Measurements from ENCODE around the gene HIP1.
"Not testable (repeated sequence)": the region's sequence is repeated elsewhere in the genome, so short reads cannot be mapped to it uniquely, and the experiment has no call there.

The HIP1 gene

GRCh38 chr7:75738604-75738974 lies at the start of gene HIP1:
Gene HIP1 (minus strand): TSS chr7:75738941. CDS start chr7:75738920, 21 bp downstream.
- CTCF ChIA-PET = interaction anchor here (2.9 kb wide), 1 partner anchor 23 kb away, joined by 13 read pairs; no protein-coding TSS in a partner anchor
- no peak for DNase-seq (ENCODE audit: extremely low spot score)
- POLR2A ChIA-PET = no interaction called here
- TF ChIP-seq CTCF (IDR thresholded peaks at IDR 0.05; ENCODE audit: control extremely low read depth, extremely low read depth, low read depth, missing control alignments) = no peak

GRCh38 chr7:75788154-75788847 lies 49.6 kb upstream of the HIP1 start:
- CTCF ChIA-PET; DNase-seq (ENCODE audit: extremely low spot score); POLR2A ChIA-PET: not testable (repeated sequence)

- POLR2A ChIA-PET; DNase-seq (ENCODE audit: extremely low spot score): not testable (repeated sequence)
- CTCF ChIA-PET = interaction anchor here (1.0 to 2.4 kb wide), 2 partner anchors 9 to 237 kb away, joined by 3 to 5 read pairs; no protein-coding TSS in a partner anchor
Measured at GRCh38 chr7:75783058-75783457, 44.3 kb upstream of the HIP1 start.

GRCh38 chr7:75780647-75781273 lies 42.0 kb upstream of the HIP1 start:
- CTCF ChIA-PET; POLR2A ChIA-PET; DNase-seq (ENCODE audit: extremely low spot score): not testable (repeated sequence)

- CTCF ChIA-PET; POLR2A ChIA-PET; DNase-seq (ENCODE audit: extremely low spot score): not testable (repeated sequence)
Measured at GRCh38 chr7:75779516-75779915, 40.8 kb upstream of the HIP1 start.

GRCh38 chr7:75779035-75779434 lies 40.3 kb upstream of the HIP1 start:
- CTCF ChIA-PET; DNase-seq (ENCODE audit: extremely low spot score): not testable (repeated sequence)
- POLR2A ChIA-PET = interaction anchor here (0.6 kb wide), 1 partner anchor 118 kb away, joined by 6 read pairs; no protein-coding TSS in a partner anchor

- DNase-seq (ENCODE audit: extremely low spot score) = no peak
- no peak for TF ChIP-seq CTCF (IDR thresholded peaks at IDR 0.05; ENCODE audit: control extremely low read depth, extremely low read depth, low read depth, missing control alignments)
- CTCF ChIA-PET = interaction anchor here (1.1 kb wide), 1 partner anchor 30 kb away, joined by 3 read pairs; no protein-coding TSS in a partner anchor
- POLR2A ChIA-PET = interaction anchor here (0.6 kb wide), 1 partner anchor 252 kb away, joined by 6 read pairs; no protein-coding TSS in a partner anchor
Measured at GRCh38 chr7:75776295-75776971, 37.7 kb upstream of the HIP1 start.

- POLR2A ChIA-PET; DNase-seq (ENCODE audit: extremely low spot score): not testable (repeated sequence)
- CTCF ChIA-PET = interaction anchor here (4.9 kb wide), 1 partner anchor 12 kb away, joined by 29 read pairs; no protein-coding TSS in a partner anchor
Measured at GRCh38 chr7:75773958-75774357, 35.2 kb upstream of the HIP1 start.

- TF ChIP-seq CTCF (IDR thresholded peaks at IDR 0.05; ENCODE audit: control extremely low read depth, extremely low read depth, low read depth, missing control alignments) = no peak
- POLR2A ChIA-PET = interaction anchor here (0.7 kb wide), 1 partner anchor 300 kb away, joined by 3 read pairs; no protein-coding TSS in a partner anchor
- CTCF ChIA-PET = interaction anchor here (4.9 kb wide), 1 partner anchor 11 kb away, joined by 29 read pairs; no protein-coding TSS in a partner anchor
- DNase-seq (ENCODE audit: extremely low spot score) = no peak
Measured at GRCh38 chr7:75772081-75773077, 33.6 kb upstream of the HIP1 start, which contains the start of gene CCL26. Gene CCL26 (minus strand): TSS chr7:75772211. CDS start chr7:75772176, 35 bp downstream.
